CD4-positive, alpha-beta T cell treated with Interleukin-6 for 4 hours (primary cell): ENCODE data around the gene ADPRS.
A peak's percentile ranks its signal among the peaks of the same experiment; 100 is the strongest.

Experiments used
- DNase-seq: peaks from one replicate; pipeline ENCODE4 v3.0.0-alpha.2; 2020; ENCODE audit warnings: mixed read lengths

ADPRS gene

DNA sequence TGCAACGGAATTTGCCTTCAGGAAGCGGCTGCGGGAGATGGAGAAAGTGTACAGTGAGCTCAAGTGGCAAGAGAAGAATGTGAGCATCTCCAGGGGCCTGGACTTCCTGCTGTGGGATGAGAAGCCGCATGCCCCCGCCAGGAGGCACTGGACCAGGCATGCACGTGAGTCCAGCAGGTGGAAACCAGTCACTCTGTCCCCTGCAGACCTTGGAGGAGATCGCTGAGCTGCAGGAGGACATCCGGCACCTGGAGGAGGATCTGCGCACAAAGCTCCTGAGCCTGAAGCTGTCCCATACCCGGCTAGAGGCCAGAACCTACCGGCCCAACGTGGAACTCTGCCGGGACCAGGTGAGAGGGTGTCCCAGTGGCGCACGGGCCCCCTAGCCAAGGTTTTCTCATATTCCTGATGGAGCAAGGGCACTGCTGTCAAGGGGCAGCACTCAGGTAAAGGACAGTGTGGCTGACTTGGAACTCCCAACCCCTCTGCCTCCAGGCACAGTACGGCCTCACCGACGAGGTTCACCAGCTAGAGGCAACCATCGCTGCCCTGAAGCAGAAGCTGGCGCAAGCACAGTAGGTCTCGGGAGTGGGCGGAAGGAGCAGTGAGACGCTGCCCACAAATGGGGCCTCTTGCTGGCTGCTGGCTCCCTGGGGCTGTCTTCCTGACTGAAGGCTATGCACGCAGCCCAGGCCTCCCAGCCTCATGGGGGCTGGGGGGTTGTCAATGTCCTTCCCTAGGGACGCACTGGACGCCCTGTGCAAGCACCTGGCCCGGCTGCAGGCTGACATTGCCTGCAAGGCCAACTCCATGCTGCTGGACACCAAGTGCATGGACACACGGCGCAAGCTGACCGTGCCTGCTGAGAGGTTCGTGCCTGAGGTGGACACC, 1.2 kb upstream of the ADPRS start:
- DNase-seq, result no peak

DNA sequence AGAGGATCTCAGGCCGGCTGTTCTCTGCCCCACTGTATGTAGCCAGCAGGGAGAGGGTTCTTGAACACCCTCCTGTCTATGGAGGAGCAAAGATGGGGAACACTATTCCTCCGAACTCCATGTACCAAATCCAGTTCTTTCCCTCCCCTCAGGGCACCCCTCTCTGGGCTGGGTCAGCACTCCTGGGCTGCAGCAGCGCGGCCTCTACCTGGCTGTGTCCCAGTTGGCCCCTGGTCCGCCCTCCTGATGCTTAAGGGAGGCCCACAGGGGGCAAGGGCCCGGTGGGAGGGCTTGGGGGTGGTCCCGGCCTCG, 471 bp upstream of the ADPRS start:
- DNase-seq, result no peak

DNA sequence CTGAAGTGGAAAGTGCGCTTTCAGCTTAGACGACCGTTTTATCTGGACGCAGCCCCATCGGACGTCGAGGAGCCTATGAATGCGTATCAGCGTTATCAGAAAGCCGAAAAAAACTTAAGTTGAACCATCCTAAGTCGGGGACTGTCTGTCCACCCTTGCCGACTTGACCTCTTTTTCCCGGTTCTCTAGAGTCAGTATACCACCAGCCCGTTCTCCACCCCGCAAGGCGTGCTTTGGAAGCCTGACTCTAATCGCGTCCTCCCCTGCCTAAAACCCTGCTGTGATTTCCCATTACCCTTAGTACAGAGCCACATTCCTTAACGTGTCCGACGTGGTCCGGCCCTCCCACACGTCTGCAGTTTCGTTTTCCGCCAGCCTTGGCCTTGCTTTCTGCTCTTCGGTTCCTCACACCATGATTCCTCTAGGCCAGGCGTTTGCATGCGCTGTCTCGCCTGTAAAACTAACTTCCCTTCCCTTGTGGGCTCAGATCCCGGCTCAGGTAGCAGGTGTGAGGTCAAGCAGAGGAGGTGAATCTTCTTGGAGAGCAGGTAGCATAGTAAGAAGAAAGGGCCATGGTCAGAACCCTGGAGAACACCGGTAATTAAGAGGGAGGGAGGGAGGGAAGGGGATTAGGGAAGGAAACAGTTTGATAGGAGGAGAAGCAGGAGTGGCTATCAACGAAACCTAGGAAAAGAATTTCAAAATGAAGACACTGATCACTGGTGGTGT, 865 bp downstream of the ADPRS start:
- no peak for DNase-seq

DNA sequence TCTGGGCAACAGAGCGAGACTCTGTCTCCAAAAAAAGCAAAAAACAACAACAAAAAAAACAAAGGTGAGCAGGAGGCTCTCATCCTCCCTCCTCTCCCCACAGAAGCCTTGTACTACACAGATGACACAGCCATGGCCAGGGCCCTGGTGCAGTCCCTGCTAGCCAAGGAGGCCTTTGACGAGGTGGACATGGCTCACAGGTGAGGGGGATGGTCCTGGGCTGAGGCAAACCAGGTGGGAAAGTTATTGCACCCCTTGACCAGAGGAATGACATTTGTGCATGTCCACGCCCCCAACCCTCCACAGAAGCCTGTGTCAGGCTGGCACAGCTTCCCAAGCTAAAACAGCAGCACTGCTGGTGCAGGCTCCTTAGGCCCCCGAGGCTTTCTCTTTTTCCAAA, 2.4 kb downstream of the ADPRS start:
- DNase-seq, result no peak

DNA sequence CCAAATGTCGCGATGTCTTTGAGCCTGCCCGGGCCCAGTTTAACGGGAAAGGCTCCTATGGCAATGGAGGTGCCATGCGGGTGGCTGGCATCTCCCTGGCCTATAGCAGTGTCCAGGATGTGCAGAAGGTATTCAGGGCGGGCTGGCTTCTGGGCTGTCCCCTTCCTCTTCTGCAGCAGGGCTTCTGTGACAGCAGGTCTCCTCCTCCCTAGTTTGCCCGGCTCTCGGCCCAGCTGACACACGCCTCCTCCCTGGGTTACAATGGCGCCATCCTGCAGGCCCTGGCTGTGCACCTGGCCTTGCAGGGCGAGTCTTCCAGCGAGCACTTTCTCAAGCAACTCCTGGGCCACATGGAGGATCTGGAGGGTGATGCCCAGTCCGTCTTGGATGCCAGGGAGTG, 3.0 kb downstream of the ADPRS start:
- DNase-seq, result no peak

DNA sequence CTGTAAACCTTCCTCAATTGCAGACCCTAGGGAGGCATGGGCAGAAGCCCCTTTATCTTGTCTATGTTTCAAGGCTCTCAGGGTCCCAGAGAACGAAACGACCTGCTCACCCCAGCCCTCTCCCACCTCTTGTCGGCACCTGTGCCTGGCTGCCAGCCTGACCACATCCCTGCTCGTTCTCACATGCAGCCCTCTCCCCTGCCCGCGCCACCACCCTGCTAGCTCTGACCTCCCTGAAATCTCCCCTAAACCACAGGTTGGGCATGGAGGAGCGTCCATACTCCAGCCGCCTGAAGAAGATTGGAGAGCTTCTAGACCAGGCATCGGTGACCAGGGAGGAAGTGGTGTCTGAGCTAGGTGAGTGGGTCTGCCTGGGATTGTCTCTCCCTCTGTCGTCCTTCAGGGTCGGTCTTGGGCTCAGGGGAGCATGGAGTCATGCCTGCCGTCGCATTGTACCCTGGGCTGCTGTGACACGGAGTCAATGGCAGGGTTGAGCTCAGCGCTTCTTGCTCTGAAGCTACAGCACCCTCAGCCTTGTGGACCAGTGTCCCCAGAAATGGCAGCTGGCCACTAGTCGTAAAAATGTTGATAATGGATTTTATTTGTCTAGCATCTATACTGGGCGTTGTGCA, 3.6 kb downstream of the ADPRS start:
- no peak for DNase-seq

DNA sequence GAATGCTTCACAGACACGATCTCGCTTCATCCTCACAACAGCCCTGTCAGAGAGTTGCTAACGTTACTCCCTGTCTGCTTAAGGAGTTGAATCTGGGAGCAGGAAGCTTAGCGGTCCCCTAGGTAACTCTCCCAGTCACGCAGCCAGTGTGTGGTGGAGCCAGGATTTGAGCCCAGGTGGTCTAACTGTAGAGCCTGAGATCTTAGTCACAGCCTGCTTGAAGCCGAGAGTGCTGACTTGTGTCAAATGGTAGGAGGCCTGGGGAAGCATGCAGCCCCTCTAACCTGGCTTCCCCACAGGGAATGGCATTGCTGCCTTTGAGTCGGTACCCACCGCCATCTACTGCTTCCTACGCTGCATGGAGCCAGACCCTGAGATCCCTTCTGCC, 4.1 kb downstream of the ADPRS start:
- DNase-seq, result no peak

DNA sequence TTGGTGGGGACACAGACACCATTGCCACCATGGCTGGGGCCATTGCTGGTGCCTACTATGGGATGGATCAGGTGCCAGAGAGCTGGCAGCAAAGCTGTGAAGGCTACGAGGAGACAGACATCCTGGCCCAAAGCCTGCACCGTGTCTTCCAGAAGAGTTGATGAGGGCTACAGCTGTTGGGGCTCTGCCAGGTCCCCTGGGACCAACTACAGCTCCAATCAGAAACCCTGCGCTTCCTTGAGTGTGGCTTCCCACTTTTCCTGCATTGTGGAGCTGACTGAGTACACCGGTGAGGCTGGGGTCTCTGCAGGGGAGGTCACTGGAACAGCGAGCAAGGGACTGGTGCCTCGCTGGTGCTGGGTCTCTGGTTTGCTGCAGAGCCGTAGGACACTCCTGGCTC, 4.5 kb downstream of the ADPRS start:
- no peak for DNase-seq

DNA sequence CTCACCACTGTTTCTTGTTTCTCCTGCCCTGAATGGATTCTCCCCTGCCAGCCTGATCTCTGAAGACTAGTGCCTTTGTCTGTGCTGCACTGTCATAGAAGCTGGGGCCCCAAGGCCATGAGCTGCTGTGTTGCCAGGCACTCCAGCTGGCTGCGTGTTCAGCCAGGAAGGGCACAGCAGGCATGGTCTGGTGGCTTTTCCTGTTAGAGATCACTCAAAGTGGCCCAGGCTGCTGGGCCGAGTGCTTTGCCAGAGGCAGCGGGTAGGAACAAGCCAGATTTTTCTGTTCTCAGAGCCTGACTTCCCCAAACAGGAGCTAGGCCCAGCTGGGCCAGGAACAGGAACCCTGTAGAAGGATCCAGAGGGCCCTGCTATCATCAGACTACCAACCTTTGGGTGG, 5.2 kb downstream of the ADPRS start:
- DNase-seq, result no peak

DNA sequence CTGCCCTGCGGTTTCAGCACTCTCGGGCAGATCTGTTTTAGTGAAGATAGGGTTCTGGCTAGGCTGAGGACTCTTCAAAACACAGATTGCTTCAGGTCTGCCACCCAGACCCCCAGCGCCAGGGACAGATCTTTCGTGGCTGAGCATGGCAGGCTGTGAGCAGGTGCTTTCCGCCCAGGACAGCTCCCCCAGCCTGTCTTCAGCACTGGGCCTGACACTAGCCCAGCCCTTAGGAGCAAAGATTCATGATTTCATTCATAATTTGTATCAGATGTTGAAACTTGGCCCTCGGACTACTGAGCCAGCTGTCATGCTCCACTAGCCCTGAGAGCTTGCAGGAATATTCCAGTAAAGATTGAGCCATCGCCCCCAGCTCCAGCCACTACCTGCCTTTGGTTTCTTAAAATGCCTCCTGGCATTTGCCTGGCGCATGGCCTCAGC, 5.9 kb downstream of the ADPRS start:
- no peak for DNase-seq

DNA sequence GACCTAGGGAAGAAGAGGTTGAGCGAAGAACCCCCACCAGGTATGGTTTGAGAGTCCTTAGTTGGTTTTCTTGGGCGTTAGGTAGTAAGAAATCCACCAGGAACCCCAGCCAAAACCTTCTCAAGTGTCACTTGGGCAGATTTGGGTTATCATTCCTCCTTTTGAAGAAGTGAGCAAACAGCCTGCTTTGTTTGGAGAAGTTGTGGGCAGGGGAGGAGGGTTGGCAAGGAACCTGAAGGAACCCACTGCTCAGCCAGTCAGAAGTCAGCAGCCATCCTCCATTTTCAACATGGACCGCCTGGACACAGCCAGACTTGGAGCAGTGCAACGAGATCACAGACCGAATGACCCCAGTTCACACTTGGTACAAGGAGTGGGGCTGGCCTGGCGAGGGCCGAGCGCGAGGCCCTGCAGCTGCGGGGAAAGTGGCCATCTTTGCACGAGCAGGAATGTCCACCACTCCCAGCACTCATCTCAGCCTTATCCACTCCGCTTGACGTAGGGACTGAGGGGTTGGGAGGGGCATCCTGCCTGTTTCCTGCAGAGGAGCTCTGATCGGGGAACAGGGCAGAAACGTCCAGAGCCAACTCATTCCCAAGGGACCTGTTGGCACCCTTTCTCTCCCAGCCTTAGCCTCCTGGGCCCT, 7.2 kb downstream of the ADPRS start:
- DNase-seq, result no peak

DNA sequence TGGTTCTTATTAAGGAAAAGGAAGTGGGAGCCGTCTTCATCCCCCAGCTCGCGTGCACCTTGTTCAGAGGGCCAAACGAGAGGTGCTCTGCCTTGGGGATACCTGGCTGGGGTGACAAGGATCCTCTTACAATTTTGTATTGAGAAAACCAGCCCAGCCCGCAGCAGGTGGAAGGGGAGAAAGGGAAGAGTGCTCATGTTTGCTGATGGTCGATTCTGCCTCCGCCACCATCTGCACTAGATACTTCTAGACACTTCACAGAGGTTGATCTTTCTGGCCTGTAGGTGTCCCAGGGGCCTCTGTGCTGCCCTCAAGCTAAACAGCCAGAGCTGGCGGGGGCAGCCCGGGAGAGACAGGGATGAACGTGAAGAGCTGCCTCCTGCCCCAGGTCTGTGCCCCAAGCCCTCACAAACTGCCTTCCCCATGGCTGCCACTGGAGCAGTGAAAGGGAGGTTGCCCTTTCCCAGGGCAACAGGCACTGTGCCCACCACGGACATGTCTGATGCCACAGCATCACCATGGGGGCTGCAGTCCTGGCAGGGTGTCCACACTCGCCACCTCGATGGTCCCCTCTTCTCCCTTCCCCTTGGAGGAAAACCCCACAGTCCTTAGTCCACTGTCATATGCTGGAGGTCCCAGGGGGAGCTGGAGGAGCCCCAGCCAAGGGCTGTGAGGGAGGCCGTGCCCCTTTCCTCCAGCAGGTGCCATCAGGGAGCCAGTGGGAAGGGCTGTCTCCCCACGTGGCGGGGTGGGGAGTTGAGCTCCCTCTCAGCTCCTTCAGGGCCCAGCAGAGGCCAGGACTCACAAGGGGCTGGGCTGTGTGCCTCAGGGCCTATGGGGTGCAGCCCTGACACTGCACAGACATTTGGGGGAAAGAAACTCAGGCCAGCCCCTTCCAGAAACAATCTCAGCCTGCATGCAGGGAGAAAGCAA, 8.1 kb downstream of the ADPRS start:
- no peak for DNase-seq

DNA sequence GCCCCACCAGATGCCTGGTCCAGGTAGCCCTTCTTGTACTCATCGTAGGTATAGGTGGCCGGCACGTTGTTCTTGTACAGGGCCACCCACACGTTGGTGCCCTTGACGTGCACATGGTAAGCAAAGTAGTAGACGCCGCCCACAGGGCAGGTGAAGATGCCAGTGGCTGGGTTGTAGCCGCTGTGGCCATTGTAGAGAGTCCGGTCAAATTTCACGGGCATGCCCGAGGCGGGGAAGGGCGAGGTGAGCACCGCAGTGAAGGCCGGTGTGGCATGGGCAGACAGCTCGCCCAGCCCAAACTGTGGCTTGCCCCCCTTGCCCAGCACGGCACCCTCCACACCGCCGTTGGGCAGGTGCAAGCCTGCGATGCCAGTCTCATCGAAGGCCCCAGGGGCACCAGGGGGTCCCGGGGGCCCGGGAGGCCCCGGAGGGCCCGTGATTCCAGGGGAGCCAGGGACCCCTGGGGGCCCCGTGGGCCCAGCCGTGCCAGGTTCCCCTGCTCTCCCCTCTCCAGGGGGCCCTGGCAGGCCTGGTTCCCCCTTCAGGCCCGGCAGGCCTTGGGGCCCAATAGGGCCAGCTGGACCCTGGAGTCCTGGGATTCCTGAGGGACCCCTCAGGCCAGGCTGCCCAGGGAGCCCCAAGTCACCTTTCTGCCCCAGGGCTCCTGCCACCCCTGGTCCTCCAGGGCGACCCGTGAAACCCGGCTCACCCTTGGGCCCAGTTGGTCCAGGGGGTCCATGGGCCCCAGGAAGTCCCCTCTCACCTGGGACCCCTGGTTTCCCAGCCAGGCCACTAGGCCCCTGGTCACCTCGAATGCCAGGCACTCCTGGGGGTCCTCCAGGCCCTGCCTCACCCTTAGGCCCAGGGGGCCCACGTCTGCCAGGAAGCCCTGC, 9.2 kb downstream of the ADPRS start:
- DNase-seq, result no peak

DNA sequence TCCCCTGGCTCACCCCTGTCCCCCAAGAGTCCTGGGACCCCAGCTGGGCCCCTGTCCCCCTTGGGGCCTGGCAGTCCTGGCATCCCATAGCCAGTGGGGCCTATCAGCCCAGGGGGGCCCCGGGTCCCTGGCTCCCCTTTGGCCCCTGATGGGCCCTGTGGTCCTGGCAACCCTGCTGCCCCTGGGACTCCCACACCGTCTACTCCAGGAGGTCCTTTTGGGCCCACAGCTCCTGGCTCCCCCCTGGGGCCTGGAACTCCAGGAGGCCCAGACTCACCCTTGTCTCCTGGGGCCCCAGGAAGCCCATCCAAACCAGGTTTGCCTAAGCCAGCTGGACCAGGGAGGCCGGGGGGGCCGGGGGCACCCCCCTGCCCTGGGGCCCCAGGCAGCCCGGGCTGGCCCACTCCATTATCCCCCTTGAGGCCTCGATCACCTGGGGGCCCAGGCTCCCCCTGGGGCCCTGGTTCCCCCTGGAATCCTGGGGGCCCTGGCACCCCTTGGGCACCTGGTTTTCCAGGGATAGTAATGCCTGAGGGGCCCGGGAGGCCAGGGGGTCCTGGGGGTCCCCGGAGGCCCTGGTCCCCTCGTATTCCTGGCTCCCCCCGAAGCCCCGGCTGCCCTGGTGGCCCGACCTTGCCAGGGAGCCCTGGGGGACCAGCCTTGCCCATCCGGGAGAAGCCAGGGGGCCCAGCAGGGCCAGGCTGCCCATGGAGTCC, 10.1 kb downstream of the ADPRS start:
- no peak for DNase-seq

DNA sequence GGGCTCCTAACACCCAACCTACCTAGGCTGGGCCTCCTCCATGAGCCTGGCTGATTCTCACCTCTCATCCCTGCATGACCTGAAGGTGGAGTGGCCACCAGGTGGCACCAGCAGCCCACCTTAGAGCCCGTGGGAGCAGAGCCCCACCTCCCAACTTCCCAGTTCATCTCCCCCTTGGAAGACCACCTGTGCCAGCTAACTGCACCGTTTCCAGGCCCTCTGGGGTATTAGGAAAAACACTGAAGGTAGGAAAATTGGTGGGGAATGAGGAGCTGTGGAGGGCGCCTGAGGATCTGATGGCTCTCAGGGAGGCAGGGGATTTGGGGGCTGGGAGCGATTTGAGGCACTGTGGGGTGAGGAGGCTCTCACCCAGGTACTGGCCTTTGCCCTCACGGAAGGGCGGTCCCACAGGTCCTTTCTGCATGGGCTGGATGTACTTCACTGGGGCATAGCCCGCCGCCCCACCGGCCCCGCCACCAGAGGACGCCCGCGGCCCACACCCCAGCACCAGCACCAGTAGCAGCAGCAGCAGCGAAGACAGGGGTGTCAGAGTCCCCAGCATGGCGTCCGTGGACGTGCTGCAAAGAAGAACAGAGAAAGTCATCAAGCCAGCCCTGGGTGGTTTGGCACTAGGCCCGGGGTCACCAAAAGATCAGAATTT, 11.1 kb downstream of the ADPRS start:
- DNase-seq, result peak; percentile 83

DNA sequence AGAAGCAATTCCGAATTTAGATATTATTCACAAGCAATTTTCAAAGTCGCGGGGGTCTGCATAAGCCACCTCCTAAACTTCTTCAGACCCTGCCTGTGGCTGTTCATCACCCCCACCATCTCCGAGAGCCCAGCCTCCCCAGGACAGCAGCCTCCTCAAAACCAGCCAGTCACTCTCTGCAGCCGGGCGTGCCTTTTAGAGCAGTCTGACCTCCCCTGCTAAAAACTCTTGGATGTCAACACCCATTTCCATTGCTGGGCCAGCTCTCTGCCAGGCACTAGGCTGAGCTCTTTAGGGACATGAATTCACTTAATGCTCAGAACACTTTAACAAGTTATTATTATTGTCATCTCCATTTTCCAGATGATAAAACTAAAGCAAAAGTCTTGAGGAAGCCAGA, 11.7 kb downstream of the ADPRS start:
- DNase-seq, result no peak

DNA sequence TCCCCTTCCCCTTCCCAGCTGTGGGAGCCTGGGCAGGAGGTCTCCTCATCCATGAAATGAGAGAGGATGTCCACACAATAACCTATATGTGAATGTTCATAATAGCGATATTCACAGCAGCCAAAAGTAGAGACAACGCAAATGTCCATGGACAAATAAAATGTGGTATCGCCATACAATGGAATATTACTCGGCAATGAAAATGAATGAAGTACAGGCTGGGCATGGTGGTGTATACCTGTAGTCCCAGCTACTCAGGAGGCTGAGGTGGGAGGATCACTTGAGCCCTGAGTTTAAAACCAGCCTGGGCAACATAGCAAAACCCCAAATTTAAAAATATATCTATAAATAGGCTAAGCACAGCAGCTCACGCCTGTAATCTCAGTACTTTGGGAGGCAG, 12.9 kb downstream of the ADPRS start:
- no peak for DNase-seq

DNA sequence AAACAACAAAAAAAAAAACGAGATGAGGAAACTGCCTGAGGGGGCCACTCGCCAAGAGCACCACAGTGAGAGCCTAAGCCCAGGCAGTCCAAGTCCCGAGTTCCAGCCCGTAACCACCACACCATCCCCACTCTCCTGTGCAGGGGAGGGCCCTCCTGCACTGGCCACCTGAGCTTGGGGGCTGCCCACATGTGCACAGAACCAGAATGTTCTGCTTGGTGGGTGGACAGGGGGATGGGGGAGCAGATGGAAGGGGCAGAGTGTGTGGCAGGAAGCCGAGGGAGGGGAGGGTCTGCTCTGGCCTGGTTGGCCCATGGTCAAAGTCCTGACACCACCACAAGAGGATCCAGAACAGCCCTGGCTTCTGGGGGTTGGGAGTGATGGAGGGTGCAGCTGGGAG, 17.6 kb downstream of the ADPRS start:
- no peak for DNase-seq

DNA sequence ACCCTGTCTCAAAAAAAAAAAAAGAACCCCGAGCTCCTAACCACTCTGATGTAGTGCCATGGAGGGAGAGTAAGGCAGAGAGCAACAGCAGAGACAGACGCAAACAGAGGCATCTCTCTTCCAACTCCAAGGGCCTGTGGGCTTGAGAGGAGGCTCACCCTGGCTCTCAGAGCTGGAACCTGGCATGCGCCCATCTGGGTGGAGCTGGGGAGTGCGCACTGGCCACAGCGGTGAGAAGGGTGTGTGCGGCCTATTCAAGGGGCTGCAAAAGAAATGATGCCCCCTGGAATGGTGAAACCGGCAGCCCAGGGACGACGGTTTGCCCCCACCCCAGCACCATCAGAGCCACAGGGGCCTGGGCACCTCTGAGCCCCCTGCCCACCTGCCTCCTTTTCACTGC, 18.7 kb downstream of the ADPRS start:
- no peak for DNase-seq

DNA sequence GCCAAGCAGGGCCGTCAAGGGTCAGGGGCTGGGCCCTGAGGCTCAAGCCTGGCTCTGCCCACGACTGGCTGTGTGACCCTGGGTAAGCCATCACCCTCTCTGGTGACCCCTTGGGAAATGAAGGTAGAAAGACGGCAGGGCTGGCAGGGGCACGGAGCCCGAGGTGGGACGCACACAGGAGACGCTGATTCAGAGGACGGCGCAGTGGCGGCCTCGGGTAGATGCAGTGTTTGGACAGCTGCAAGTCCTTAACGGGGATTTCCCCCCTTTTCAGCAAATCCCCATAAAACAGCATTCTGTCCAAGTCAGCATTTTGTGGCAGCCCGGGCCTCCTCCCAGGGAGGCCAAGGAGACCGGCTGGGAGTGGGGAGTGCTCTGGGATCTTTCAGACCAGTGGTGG, 19.6 kb downstream of the ADPRS start:
- DNase-seq, result no peak
